Calu3 (cell line): Measurements from ENCODE around the gene CDC25A. TPM values are rescaled to one million over a fixed set of nuclear protein-coding genes. Genes with fewer than 3 reads are reported as not detected.

ENCODE experiments used
- microRNA-seq: library from miRNA; unstranded; fragments of <30 nt; microRNA quantifications from one replicate; pipeline ENCODE4 v1.2.0, GENCODE V29; 2022
- total RNA-seq: library from RNA; stranded (reverse); gene quantifications from 2 replicates; pipeline ENCODE4 v1.2.3, GENCODE V29; 2022

CDC25A gene
- total RNA-seq, 1 experiment from 2014 or later = 18.2 TPM

Small RNA genes within 50 kb of the gene (microRNA-seq; reads per million reads assigned to microRNA genes)
- gene MIR4443 = 9.8 reads per million, percentile 32 among the genes with 10 or more reads in this experiment

Other genes with a start within 250 kb of the CDC25A start
- gene MAP4, start 172.0 kb downstream of the CDC25A start, total RNA-seq = 136 and 150 TPM in 2 replicates
- not detected in 2 replicates for gene CAMP, start 35.1 kb upstream of the CDC25A start, total RNA-seq
- gene ZNF589, start 52.7 kb upstream of the CDC25A start, total RNA-seq = 8.0 and 8.3 TPM in 2 replicates
- 28.2 and 30.2 TPM in 2 replicates for gene NME6, start 113.0 kb upstream of the CDC25A start, total RNA-seq
- gene SPINK8, start 145.2 kb upstream of the CDC25A start, total RNA-seq = not detected in 2 replicates
- not detected in 2 replicates for gene FBXW12, start 183.8 kb upstream of the CDC25A start, total RNA-seq
- gene PLXNB1, start 241.7 kb upstream of the CDC25A start, total RNA-seq = 174 and 175 TPM in 2 replicates